ENCODE results near the gene PTPN14.

PTPN14 gene

GRCh38 chr1:214473862-214474261 lies 77.5 kb downstream of the PTPN14 start:
- no peak for DNase-seq

- no peak for DNase-seq
Observed at GRCh38 chr1:214473387-214473786, 78.0 kb downstream of the PTPN14 start.

GRCh38 chr1:214472364-214472763 lies 79.0 kb downstream of the PTPN14 start:
- DNase-seq, result no peak

GRCh38 chr1:214471458-214471857 lies 79.9 kb downstream of the PTPN14 start:
- DNase-seq, result no peak

- no peak for DNase-seq
Observed at GRCh38 chr1:214470132-214470531, 81.3 kb downstream of the PTPN14 start.

GRCh38 chr1:214469290-214469689 lies 82.1 kb downstream of the PTPN14 start:
- DNase-seq, result no peak

- peak; percentile 25 for DNase-seq
Observed at GRCh38 chr1:214467078-214467585, 84.3 kb downstream of the PTPN14 start.

GRCh38 chr1:214466403-214467077 lies 84.9 kb downstream of the PTPN14 start:
- DNase-seq, result no peak

- DNase-seq, result no peak
Observed at GRCh38 chr1:214464445-214465287, 86.7 kb downstream of the PTPN14 start.

GRCh38 chr1:214463596-214463995 lies 87.8 kb downstream of the PTPN14 start:
- DNase-seq, result no peak

GRCh38 chr1:214462882-214463281 lies 88.5 kb downstream of the PTPN14 start:
- no peak for DNase-seq

GRCh38 chr1:214461305-214461704 lies 90.1 kb downstream of the PTPN14 start:
- DNase-seq, result no peak

- DNase-seq, result no peak
Observed at GRCh38 chr1:214460304-214460916, 91.0 kb downstream of the PTPN14 start.

GRCh38 chr1:214459895-214460294 lies 91.5 kb downstream of the PTPN14 start:
- no peak for DNase-seq

GRCh38 chr1:214458541-214458940 lies 92.9 kb downstream of the PTPN14 start:
- no peak for DNase-seq

GRCh38 chr1:214455971-214456867 lies 95.2 kb downstream of the PTPN14 start:
- no peak for DNase-seq

GRCh38 chr1:214455479-214455878 lies 95.9 kb downstream of the PTPN14 start:
- no peak for DNase-seq

- no peak for DNase-seq
Observed at GRCh38 chr1:214454569-214455396, 96.6 kb downstream of the PTPN14 start.

- no peak for DNase-seq
Observed at GRCh38 chr1:214453109-214453722, 98.2 kb downstream of the PTPN14 start.

GRCh38 chr1:214452152-214452784 lies 99.1 kb downstream of the PTPN14 start:
- no peak for DNase-seq

GRCh38 chr1:214451596-214451995 lies 99.8 kb downstream of the PTPN14 start:
- no peak for DNase-seq
